Lower leg skin (tissue), 3 donors: ENCODE data around the gene TMEM187.

Source experiments
- POLR2A ChIP-seq, 2 donors: fragments of 450-650 bp; IDR thresholded peaks; one replicate each; pipeline ENCODE4 v1.6.1; 2016 to 2017; ENCODE audit warnings: antibody characterized with exemption in 2 of 2, mild to moderate bottlenecking in 1 of 2, moderate library complexity in 1 of 2
- TF ChIP-seq, protein P1 (sequence below), 3 donors: fragments of 450-650 bp; IDR thresholded peaks; one replicate each; pipeline ENCODE4 v1.5.1; 2016; ENCODE audit warnings: antibody characterized with exemption in 3 of 3, mild to moderate bottlenecking in 3 of 3, moderate library complexity in 2 of 3

DNA sequence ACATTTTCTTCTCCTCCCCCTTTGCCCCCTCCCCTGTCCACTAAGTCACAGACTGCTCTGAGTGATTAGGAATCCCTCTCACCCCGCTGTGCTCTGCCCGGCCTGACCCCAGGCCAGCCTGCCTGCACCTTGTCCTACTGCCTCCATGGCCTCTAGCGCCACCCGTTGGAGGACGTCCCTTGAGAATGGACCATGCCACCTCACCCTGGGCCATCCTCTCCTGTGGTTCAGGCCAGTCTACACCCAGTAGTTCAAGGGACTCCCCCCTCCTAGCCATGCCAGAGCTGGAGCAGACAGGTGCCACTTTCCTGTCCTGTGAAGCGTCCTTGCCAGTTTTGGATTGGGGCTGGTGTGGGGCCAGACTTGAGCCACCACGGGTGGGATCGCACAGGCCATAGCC, 56.9 kb downstream of the TMEM187 start:
- TF ChIP-seq, protein P1, sequence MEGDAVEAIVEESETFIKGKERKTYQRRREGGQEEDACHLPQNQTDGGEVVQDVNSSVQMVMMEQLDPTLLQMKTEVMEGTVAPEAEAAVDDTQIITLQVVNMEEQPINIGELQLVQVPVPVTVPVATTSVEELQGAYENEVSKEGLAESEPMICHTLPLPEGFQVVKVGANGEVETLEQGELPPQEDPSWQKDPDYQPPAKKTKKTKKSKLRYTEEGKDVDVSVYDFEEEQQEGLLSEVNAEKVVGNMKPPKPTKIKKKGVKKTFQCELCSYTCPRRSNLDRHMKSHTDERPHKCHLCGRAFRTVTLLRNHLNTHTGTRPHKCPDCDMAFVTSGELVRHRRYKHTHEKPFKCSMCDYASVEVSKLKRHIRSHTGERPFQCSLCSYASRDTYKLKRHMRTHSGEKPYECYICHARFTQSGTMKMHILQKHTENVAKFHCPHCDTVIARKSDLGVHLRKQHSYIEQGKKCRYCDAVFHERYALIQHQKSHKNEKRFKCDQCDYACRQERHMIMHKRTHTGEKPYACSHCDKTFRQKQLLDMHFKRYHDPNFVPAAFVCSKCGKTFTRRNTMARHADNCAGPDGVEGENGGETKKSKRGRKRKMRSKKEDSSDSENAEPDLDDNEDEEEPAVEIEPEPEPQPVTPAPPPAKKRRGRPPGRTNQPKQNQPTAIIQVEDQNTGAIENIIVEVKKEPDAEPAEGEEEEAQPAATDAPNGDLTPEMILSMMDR (IDR thresholded peaks at IDR 0.05): no peak
- TF ChIP-seq POLR2A (IDR thresholded peaks at IDR 0.05): no peak
